Measurements from ENCODE around the gene CAMKK2.
A peak's percentile ranks its signal among the peaks of the same experiment; 100 is the strongest.
"Not testable (repeated sequence)": the region's sequence is repeated elsewhere in the genome, so short reads cannot be mapped to it uniquely, and the experiment has no call there.

CAMKK2 gene

GRCh38 chr12:121282072-121282742 lies 14.3 kb downstream of the CAMKK2 start (continued):
- 0 out of 2 replicates have a peak, but pooled peaks have one; percentile 22 for TF ChIP-seq ATF2 (tag by site-specific recombination; IDR thresholded peaks at IDR 0.05; ENCODE audit: low read depth)

DNA sequence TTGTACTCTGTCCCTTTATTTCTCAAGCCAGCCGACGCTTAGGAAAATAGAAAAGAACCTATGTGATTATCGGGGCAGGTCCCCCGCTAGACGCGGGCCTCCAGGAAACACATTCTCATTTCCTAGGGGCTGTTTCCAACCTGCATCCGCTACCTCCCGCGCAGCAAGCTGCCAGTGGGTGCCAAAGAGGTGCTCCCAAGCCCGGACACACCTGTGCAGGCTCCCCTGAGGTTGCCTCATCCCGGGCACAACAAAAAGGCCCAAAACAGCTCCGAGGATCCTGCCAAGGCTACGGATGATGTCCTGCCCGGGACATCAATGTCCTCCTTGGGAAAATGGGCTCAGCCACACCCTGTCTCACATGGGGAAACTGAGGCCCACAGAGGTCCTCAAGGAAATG lies 15.4 kb downstream of the CAMKK2 start:
- H3K36me3 ChIP-seq (ENCODE audit: control insufficient read depth in 2 of 2, insufficient read depth in 1 of 2, low read length in 2 of 2); H3K9me3 ChIP-seq (ENCODE audit: control insufficient read depth, insufficient read depth, low read depth, low read length); CTCF ChIA-PET; H3K27ac ChIP-seq (ENCODE audit: extremely low read depth, low read depth, low read length); H3K4me3 ChIP-seq (ENCODE audit: low read depth, low read length); POLR2A ChIA-PET; H3K4me1 ChIP-seq (ENCODE audit: control insufficient read depth, insufficient read depth, low read length): not testable (repeated sequence)

GRCh38 chr12:121280531-121280930 lies 16.0 kb downstream of the CAMKK2 start:
- CTCF ChIA-PET; H3K36me3 ChIP-seq (ENCODE audit: control insufficient read depth in 2 of 2, insufficient read depth in 1 of 2, low read length in 2 of 2); H3K4me1 ChIP-seq (ENCODE audit: control insufficient read depth, insufficient read depth, low read length); H3K4me3 ChIP-seq (ENCODE audit: low read depth, low read length); POLR2A ChIA-PET; H3K9me3 ChIP-seq (ENCODE audit: control insufficient read depth, insufficient read depth, low read depth, low read length); H3K27ac ChIP-seq (ENCODE audit: extremely low read depth, low read depth, low read length): not testable (repeated sequence)

GRCh38 chr12:121279507-121279915 lies 17.0 kb downstream of the CAMKK2 start:
- Histone ChIP-seq H3K4me3 (ENCODE audit: low read depth, low read length) (no peak overlapping the region), H3K9me3 (ENCODE audit: control insufficient read depth, insufficient read depth, low read depth, low read length) (no peaks in the 10 kb centered on the region), H3K36me3 (ENCODE audit: control insufficient read depth in 2 of 2, insufficient read depth in 1 of 2, low read length in 2 of 2) (peaks cover 0 to 3% of the 10 kb centered on the region in 2 experiments; a peak in 1 of 3 replicates), H3K27ac (ENCODE audit: extremely low read depth, low read depth, low read length) (no peak overlapping the region), H3K4me1 (ENCODE audit: control insufficient read depth, insufficient read depth, low read length) (no peaks in the 10 kb centered on the region)
- TF ChIP-seq ZSCAN4 (tag by site-specific recombination; IDR thresholded peaks at IDR 0.05) (no peak), ZNF707 (tag by site-specific recombination; IDR thresholded peaks at IDR 0.05) (no peak), ZFHX2 (tag by site-specific recombination; conservative IDR thresholded peaks at IDR 0.05) (no peak), ELK4 (IDR thresholded peaks at IDR 0.05; ENCODE audit: borderline replicate concordance, low read depth, low read length) (no peak), BCL11A (tag by site-specific recombination; IDR thresholded peaks at IDR 0.05; ENCODE audit: low read depth) (no peak), ZNF548 (tag by site-specific recombination; IDR thresholded peaks at IDR 0.05) (no peak), ZFP37 (tag by site-specific recombination; IDR thresholded peaks at IDR 0.05) (no peak), WT1 (tag by site-specific recombination; IDR thresholded peaks at IDR 0.05) (no peak), ZNF623 (tag by site-specific recombination; IDR thresholded peaks at IDR 0.05) (no peak), AEBP2 (tag by site-specific recombination; IDR thresholded peaks at IDR 0.05; ENCODE audit: borderline replicate concordance) (no peak), ZNF248 (tag by site-specific recombination; IDR thresholded peaks at IDR 0.05) (no peak), KLF17 (tag by site-specific recombination; IDR thresholded peaks at IDR 0.05) (no peak), ZNF624 (tag by site-specific recombination; IDR thresholded peaks at IDR 0.05) (no peak), ZNF239 (tag by site-specific recombination; IDR thresholded peaks at IDR 0.05) (no peak)
- POLR2A ChIA-PET = no interaction called here
- CTCF ChIA-PET = interaction anchor here (1.3 kb wide), 1 partner anchor 56 kb away, joined by 3 read pairs; no protein-coding TSS in a partner anchor
